Psoas muscle (tissue), 8 donors: ENCODE results near the gene FAM118A. TPM values are rescaled to one million over a fixed set of nuclear protein-coding genes. Genes with fewer than 3 reads are reported as not detected.
"Not testable (repeated sequence)": the region's sequence is repeated elsewhere in the genome, so short reads cannot be mapped to it uniquely, and the experiment has no call there.

Experiments used
- ATAC-seq, 4 donors: fragments of 200-7000 bp; cut with Tn5 transposase; one replicate each; pipeline ENCODE4 v1.9.1; 2020; ENCODE audit warnings: moderate library complexity in 3 of 4, mild to moderate bottlenecking in 2 of 4
- DNase-seq, 2 donors: peaks; one replicate each; pipeline ENCODE4 v3.0.0-alpha.2; 2020
- H3K27ac ChIP-seq: fragments of 200-600 bp; one replicate; pipeline ENCODE4 v1.8.0; 2022
- H3K27me3 ChIP-seq, 3 donors: fragments of 200-600 bp in 1 of 3; one replicate each; pipeline versions ENCODE4 v1.6.1 to v1.8.0; 2013 to 2022; ENCODE audit warnings: low read length in 2 of 3, mild to moderate bottlenecking in 2 of 3, moderate library complexity in 1 of 3; ENCODE audit not compliant: insufficient read depth in 3 of 3
- H3K36me3 ChIP-seq, 2 donors: fragments of 200-600 bp in 1 of 2; one replicate each; pipeline versions ENCODE4 v1.6.1 to v1.8.0; 2013 to 2022; ENCODE audit warnings: low read depth in 1 of 2, mild to moderate bottlenecking in 1 of 2, moderate library complexity in 1 of 2; ENCODE audit not compliant: insufficient read depth in 1 of 2
- H3K4me1 ChIP-seq: fragments of 200-600 bp; one replicate; pipeline ENCODE4 v1.8.0; 2022
- H3K4me3 ChIP-seq: fragments of 200-600 bp; one replicate; pipeline ENCODE4 v1.8.0; 2022; ENCODE audit warnings: mild to moderate bottlenecking
- H3K9me3 ChIP-seq: fragments of 200-600 bp; one replicate; pipeline ENCODE4 v1.8.0; 2022
- WGBS, 3 donors: extraction: QIAGEN DNeasy Blood & Tissue Kit; methylation state at CpG; one replicate each; pipeline versions ENCODE4 v1.1.6 to v1.1.7; 2013; 5-methylcytosine and 5-hydroxymethylcytosine counted together
- intact Hi-C, 2 donors: fragments of 100-400 bp; cut with DNase I; formaldehyde crosslinking; loops; one replicate each; pipeline versions ENCODE4 v1.11.0 to v1.14.2; 2022
- long read RNA-seq, 2 donors: library from polyadenylated mRNA; unstranded; transcript quantifications; one replicate each; pipeline ENCODE4 v2.0.0, GENCODE V29; 2021
- polyA plus RNA-seq, 3 donors: library from polyadenylated mRNA; stranded (reverse); fragments of 200-250 nt; gene quantifications; one replicate each; pipeline ENCODE4 v1.2.3, GENCODE V29; 2013
- total RNA-seq, 4 donors: library from RNA; stranded (reverse); fragmentation: NEBNext Ultra II Directional in 2 of 4; extraction: Animal tissue kit (Norgen Biotek cat#: 25700) in 2 of 4; gene quantifications; one replicate each; pipeline versions ENCODE4 v1.2.1 to v1.2.4, GENCODE V29; 2021 to 2023
- TF ChIP-seq, protein P1 (sequence below): fragments of 200-600 bp; IDR thresholded peaks from one replicate; pipeline ENCODE4 v1.8.0; 2022; ENCODE audit warnings: antibody characterized with exemption
- donor health status: healthy with polysubstance abuse.
- donor health status: DM: no; HTN: no; CAD: no; lungs with moderate emphysema.
- donor health status: Bipolar disorder and iron deficiency.
- donor health status: healthy.
- donor health status: DM: yes; HTN: yes; CAD: no.
- donor health status: DM: no; HTN: no; CAD: no.
- donor health status: DM: no; HTN: no; CAD: no.
- donor health status: DM: yes; HTN: yes; CAD: no.

Gene FAM118A
- total RNA-seq, result 10 to 100 TPM; 14.2 to 25.5 (median 16.6) TPM
- 10 to 100 TPM in 2 of 3 donors, 1 to 10 TPM in 1; 5.8 to 18.8 (median 15.6) TPM for polyA plus RNA-seq
- long read RNA-seq, donor 1, partial matches to known transcripts, result 3 of 14 reads
- long read RNA-seq, donor 1, other reads (novel, unspliced or antisense), result 11 of 14 reads
- long read RNA-seq, donor 2, partial matches to known transcripts, result 2 of 48 reads
- long read RNA-seq, donor 2, other reads (novel, unspliced or antisense), result 46 of 48 reads

DNA sequence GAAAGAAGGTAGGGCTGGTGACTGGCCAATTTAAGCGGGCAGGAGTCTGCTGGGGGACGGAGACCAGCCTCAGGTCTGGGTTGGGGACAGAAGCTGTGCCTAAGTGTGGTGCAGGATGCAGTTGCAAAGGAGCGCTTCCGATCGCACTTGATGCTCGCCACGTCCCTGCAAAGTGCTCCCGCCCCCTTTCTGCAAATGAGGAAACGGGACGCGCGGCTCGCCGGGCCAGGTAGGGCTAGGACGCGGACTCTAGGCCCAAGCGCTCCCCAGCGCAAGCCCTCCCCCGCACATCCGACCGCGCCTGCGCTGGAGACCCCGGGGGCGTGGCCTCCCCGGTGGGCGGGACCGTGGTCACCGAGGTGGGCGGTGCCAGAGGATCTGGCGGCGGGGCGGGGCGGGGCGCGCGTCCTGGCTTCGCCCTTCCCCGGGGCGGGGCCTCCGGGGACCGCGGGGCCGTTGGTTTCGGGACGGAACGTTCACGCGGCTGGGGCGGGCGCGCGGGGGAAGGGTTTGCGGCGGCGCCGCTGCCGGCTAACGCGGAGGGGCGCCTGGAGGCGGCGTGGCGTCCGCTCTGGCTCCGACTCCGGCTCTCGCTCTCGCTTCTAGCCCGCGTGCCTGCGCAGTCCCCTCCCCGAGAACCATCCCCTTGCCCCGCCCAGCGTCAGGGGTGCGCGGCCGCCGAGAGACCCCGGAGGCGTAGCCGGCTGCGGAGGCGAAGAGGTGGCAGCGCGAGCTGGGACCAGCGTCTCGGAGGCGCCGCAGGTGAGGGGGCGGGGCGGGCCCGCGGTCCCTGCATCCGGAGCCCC, at the start of gene FAM118A:
Gene FAM118A (plus strand): TSS at position 513 of the 806 bp plus-strand sequence. CDS start 12,446 bp downstream, outside the sequence.
- peaks cover 10% of the 10 kb centered on the region for H3K4me1 ChIP-seq
- peak within 1 kb of the TSS; percentile 92 for H3K27ac ChIP-seq
- no peaks in the 10 kb centered on the region for H3K9me3 ChIP-seq
- TF ChIP-seq, protein P1, sequence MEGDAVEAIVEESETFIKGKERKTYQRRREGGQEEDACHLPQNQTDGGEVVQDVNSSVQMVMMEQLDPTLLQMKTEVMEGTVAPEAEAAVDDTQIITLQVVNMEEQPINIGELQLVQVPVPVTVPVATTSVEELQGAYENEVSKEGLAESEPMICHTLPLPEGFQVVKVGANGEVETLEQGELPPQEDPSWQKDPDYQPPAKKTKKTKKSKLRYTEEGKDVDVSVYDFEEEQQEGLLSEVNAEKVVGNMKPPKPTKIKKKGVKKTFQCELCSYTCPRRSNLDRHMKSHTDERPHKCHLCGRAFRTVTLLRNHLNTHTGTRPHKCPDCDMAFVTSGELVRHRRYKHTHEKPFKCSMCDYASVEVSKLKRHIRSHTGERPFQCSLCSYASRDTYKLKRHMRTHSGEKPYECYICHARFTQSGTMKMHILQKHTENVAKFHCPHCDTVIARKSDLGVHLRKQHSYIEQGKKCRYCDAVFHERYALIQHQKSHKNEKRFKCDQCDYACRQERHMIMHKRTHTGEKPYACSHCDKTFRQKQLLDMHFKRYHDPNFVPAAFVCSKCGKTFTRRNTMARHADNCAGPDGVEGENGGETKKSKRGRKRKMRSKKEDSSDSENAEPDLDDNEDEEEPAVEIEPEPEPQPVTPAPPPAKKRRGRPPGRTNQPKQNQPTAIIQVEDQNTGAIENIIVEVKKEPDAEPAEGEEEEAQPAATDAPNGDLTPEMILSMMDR, result no peak
- DNase-seq (peak; percentile 93 to 96), ATAC-seq (peak; percentile 94 to 97 (median 96))
- H3K4me3 ChIP-seq, result peak within 1 kb of the TSS; percentile 99
- no peaks in the 10 kb centered on the region for H3K36me3 ChIP-seq
- intact Hi-C loops, result no loop called here
- 0 to 1% (median 1%) methylated on average over 47 to 95 of the region's 95 CpGs for WGBS, 3 donors
- no peaks in the 10 kb centered on the region for H3K27me3 ChIP-seq

GRCh38 chr22:45260395-45260759, 49.4 kb upstream of the FAM118A start:
- 71 to 92% (median 86%) methylated on average over 5 to 9 of the region's 9 CpGs for WGBS, 3 donors
- not testable (repeated sequence) for H3K27me3 ChIP-seq, H3K9me3 ChIP-seq, H3K4me3 ChIP-seq, DNase-seq, ATAC-seq, H3K27ac ChIP-seq, H3K36me3 ChIP-seq
- peaks cover 13% of the 10 kb centered on the region for H3K4me1 ChIP-seq
- intact Hi-C loops, result loop anchor here in 1 of 2 donors (5.0 kb wide), 1 partner anchor 158 kb away; no protein-coding TSS in a partner anchor

DNA sequence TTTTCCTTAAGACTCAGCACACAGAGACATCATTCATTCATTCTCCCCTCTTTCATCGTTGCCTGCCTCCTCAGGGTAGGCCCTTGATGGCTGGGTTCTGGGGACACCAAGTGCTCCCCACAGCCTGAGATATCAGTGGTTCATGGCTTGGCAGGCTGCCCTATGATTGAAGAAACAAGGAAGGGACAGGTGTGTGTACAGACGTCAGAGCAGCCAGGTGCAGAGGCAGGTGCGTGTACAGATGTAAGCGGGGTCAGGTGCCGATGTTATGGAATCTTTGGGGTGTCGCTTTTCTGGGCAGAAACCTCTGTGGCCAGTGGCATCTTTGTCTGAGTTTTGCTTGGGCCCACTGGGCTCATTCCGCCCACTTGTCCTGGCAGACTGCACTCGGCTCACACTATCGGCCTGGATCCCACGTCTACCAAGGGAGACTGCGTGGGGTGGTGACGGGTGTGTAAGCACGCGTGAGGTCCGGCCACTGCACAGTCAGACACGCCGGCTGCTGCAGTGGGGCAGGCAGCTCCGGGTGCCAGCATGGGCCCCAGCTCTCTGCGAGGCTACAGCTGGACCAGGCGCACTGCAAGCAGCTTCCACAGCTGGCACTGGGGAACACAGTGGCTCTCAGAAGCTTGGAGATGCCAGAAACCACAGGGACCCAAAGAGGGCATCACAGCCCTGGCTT, 48.2 kb upstream of the FAM118A start:
- H3K27me3 ChIP-seq, result no peaks in the 10 kb centered on the region
- intact Hi-C loops, result loop anchor here in 1 of 2 donors (5.0 kb wide), 1 partner anchor 159 kb away; no protein-coding TSS in a partner anchor
- ATAC-seq (no peak), DNase-seq (no peak)
- no peaks in the 10 kb centered on the region for H3K9me3 ChIP-seq
- H3K4me1 ChIP-seq, result peaks cover 13% of the 10 kb centered on the region
- whole genome bisulfite sequencing, 3 donors, result 69 to 85% (median 75%) methylated on average over 20 of the region's 20 CpGs
- no peaks in the 10 kb centered on the region for H3K36me3 ChIP-seq
- H3K4me3 ChIP-seq, result no peak overlapping the region
- H3K27ac ChIP-seq, result no peak overlapping the region
- TF ChIP-seq, protein P1, result no peak

GRCh38 chr22:45262195-45262930, 47.4 kb upstream of the FAM118A start:
- intact Hi-C loops, result loop anchor here in 1 of 2 donors (5.0 kb wide), 1 partner anchor 160 kb away; no protein-coding TSS in a partner anchor
- Histone ChIP-seq H3K27ac (no peak overlapping the region), H3K4me1 (peaks cover 13% of the 10 kb centered on the region), H3K27me3 (no peaks in the 10 kb centered on the region), H3K9me3 (no peaks in the 10 kb centered on the region), H3K36me3 (no peaks in the 10 kb centered on the region), H3K4me3 (no peak overlapping the region)
- WGBS, 3 donors, result 74 to 81% (median 78%) methylated on average over 13 of the region's 13 CpGs
- DNase-seq, result no peak
- no peak for ATAC-seq
- TF ChIP-seq, protein P1, result no peak
